Esophagus squamous epithelium (tissue), 5 donors: ENCODE results near the gene SDF4. TPM values are rescaled to one million over a fixed set of nuclear protein-coding genes. Genes with fewer than 3 reads are reported as not detected.
A peak's percentile ranks its signal among the peaks of the same experiment; 100 is the strongest.

ENCODE experiments used
- DNase-seq: peaks from one replicate; lab custom pipeline; 2025; lab: John Stamatoyannopoulos, UW
- H3K27ac ChIP-seq, 4 donors: fragments of 200-600 bp; sonication (generic); one replicate each; pipeline ENCODE4 v1.5.1; 2016 to 2019; ENCODE audit warnings: mild to moderate bottlenecking in 1 of 4
- H3K27me3 ChIP-seq, 4 donors: fragments of 200-600 bp; sonication (generic); 1 replicate in 3 of 4; 2 replicates in 1 of 4; pipeline versions ENCODE4 v1.5.1 to v1.6.0; 2017 to 2021; ENCODE audit warnings: antibody characterized with exemption in 1 of 4
- H3K36me3 ChIP-seq, 3 donors: fragments of 200-600 bp; sonication (generic); one replicate each; pipeline ENCODE4 v1.5.1; 2016 to 2019
- H3K4me1 ChIP-seq, 3 donors: fragments of 200-600 bp; sonication (generic); one replicate each; pipeline ENCODE4 v1.5.1; 2017 to 2019
- H3K4me3 ChIP-seq, 4 donors: fragments of 200-600 bp; sonication (generic); 1 replicate in 3 of 4; 2 replicates in 1 of 4; pipeline ENCODE4 v1.5.1; 2016 to 2019; ENCODE audit warnings: mild to moderate bottlenecking in 2 of 4, moderate library complexity in 1 of 4
- H3K9me3 ChIP-seq, 3 donors: fragments of 200-600 bp; sonication (generic); one replicate each; pipeline ENCODE4 v1.5.1; 2016 to 2019
- POLR2A ChIP-seq, 4 donors: fragments of 450-650 bp; IDR thresholded peaks; one replicate each; pipeline ENCODE4 v1.6.1; 2017; ENCODE audit warnings: antibody characterized with exemption in 4 of 4, mild to moderate bottlenecking in 4 of 4, moderate library complexity in 3 of 4
- WGBS, 2 donors: methylation state at CpG; one replicate each; pipeline ENCODE4 v1.1.5; 2018; 5-methylcytosine and 5-hydroxymethylcytosine counted together
- intact Hi-C: fragments of 100-400 bp; cut with DNase I; formaldehyde crosslinking; loops from one replicate; pipeline ENCODE4 v1.15.0; 2022
- total RNA-seq, 4 donors: library from RNA; depleted of rRNA; stranded (reverse); fragments of >200 nt; gene quantifications; one replicate each; pipeline ENCODE4 v1.1.0, GENCODE V29; 2016
- TF ChIP-seq, protein P1 (sequence below), 6 experiments: fragments of 450-650 bp in 4 of 6; fragments of 200-600 bp in 2 of 6; sonication (generic) in 2 of 6; IDR thresholded peaks; one replicate each; pipeline ENCODE4 v1.5.1; 2016 to 2019; ENCODE audit warnings: antibody characterized with exemption in 6 of 6, mild to moderate bottlenecking in 4 of 6, moderate library complexity in 4 of 6
- donor health status: DM: yes; HTN: yes; CAD: no.

Gene SDF4
- total RNA-seq, 4 donors from 2014 or later, result 65.0 to 75.4 (median 67.6) TPM

DNA sequence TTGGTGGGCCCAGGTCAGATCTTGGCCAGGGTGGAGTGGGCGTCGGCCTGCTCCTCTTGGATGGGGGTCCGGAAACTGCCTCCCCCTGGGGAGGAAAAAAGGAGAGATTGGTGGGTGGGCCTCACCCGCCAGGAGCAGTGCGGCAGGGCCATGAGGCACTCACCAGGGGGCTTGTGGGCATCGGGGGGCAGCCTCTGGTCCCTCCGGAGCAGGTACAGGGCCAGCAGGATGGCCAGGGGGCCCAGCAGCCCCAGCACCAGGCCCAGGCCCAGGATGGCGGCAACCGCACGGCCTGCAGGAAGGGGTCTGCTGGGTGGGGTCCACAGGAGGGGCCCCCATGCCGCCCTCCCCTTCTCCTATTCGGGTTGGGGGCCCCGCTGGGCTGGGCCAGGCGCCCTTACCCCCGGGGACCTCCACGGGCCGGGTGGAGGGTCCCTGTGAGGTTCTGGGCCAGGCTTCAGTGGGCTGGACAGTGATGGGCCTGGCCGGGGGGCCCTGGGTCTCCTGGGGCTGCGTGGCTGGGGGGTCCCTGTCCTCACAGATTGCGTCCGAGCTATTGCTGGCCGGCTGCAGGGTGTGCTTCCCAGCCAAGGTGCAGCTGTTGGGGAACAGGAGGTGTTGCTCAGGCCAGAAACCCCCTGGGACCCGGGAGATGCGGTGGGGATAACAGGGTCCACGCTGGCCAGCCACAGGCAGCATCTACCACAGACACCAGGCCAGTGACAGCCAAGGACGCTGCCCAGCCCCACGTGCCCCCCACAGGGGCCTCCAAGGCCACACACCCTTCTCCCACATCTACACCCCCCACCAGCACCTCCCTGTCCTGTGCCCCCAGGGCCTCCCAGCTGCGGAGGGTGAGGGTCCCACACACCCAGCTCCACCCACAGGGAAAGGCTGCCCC is 20.0 kb downstream of the SDF4 start:
- H3K27ac ChIP-seq, result peak overlapping the region in 2 of 4 donors; percentile 47 to 68
- peaks cover 0 to 39% (median 0%) of the 10 kb centered on the region in 4 donors for H3K27me3 ChIP-seq
- intact Hi-C loops, result no loop called here
- peaks cover 2 to 13% (median 7%) of the 10 kb centered on the region in 3 donors for H3K36me3 ChIP-seq
- 94% methylated on average over 3 of the region's 28 CpGs; no CpG with 5 or more reads in 1 of the 2 donors for WGBS, 2 donors
- peaks cover 23 to 65% (median 33%) of the 10 kb centered on the region in 3 donors for H3K4me1 ChIP-seq
- no peak for DNase-seq
- no peaks in the 10 kb centered on the region for H3K9me3 ChIP-seq
- peak overlapping the region in 2 of 4 donors; percentile 38 to 57 for H3K4me3 ChIP-seq
- TF ChIP-seq, protein P1, sequence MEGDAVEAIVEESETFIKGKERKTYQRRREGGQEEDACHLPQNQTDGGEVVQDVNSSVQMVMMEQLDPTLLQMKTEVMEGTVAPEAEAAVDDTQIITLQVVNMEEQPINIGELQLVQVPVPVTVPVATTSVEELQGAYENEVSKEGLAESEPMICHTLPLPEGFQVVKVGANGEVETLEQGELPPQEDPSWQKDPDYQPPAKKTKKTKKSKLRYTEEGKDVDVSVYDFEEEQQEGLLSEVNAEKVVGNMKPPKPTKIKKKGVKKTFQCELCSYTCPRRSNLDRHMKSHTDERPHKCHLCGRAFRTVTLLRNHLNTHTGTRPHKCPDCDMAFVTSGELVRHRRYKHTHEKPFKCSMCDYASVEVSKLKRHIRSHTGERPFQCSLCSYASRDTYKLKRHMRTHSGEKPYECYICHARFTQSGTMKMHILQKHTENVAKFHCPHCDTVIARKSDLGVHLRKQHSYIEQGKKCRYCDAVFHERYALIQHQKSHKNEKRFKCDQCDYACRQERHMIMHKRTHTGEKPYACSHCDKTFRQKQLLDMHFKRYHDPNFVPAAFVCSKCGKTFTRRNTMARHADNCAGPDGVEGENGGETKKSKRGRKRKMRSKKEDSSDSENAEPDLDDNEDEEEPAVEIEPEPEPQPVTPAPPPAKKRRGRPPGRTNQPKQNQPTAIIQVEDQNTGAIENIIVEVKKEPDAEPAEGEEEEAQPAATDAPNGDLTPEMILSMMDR (IDR thresholded peaks at IDR 0.05), result no peak
- no peak for TF ChIP-seq POLR2A (IDR thresholded peaks at IDR 0.05)

DNA sequence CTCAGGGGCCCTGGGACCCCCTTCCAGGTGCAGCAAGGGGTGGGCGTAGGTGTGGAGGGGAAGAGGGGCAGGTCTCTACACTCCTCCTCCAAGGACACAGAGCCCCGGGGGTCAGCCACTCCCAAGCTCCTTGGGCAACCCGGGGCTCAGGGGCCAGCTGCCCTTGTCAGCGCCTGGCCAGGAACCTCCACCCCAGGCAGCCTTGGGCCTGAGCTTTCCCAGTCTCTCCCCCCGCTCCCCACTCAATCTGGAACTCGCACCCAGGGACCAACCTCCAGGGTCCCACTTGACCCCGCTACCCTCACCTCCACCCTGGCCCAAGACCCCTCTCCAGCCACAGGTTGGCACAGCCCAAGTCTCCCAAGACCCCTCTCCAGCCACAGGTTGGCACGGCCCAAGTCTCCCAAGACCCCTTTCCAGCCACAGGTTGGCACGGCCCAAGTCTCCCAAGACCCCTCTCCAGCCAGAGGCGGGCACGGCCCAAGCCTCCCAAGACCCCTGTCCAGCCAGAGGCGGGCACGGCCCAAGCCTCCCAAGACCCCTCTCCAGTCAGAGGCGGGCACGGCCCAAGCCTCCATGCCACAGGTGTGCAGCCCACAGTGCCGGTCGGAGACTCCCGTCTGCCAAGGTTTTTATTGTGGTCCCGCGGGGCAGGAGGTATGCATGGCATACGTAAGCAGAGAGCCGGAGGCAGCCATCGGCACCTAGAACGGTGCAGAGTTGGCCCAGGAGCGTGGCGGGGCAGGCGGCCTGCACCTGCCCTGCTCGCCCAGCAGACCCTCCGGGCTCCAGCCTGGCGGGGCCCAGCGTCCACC is 20.9 kb downstream of the SDF4 start:
- intact Hi-C loops, result no loop called here
- WGBS, 2 donors, result 88 to 97% methylated on average over 8 to 10 of the region's 31 CpGs
- DNase-seq, result no peak

DNA sequence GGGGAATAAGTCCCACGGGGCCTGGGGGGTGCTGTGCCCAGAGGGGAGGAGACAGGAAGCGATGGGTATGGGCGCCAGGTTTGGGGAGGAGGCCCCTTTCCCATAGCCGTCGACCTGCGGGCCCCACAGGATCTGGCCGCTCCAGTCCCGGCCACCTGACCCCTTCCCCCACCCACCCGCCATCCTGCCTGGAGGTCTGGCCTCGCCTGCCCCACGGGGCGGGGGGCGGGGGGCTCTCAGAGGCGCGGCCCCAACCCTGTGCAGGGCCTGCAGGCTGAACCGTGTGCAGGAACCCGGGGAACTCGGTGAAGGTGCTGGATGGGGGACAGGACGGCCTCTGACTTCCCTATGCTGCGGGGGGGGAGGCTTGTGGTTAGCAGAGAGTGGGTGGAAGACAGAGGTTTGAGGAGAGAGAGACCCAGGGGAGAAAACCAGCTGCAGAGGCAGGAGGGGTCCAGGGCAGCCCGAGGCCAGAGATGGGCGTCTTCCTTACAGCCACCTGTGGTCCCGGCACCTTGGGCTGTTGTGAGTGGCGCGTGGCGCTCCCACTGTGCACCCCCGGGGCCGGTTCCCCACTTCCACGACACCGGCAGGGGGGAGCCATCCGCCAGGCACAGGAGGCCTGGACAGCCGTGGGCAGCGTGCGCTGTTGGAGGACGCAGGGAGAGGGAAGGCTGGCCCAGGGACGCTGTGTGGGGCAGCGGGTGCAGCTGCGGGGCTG is 22.9 kb downstream of the SDF4 start:
- no peak for DNase-seq
- Histone ChIP-seq H3K9me3 (no peaks in the 10 kb centered on the region), H3K4me1 (peaks cover 34 to 69% (median 36%) of the 10 kb centered on the region in 3 donors), H3K36me3 (no peaks in the 10 kb centered on the region), H3K27me3 (peaks cover 0 to 66% (median 0%) of the 10 kb centered on the region in 4 donors), H3K4me3 (peak overlapping the region in 3 of 4 donors; percentile 24 to 57 (median 27)), H3K27ac (peak overlapping the region in 2 of 4 donors; percentile 55 to 82)
- TF ChIP-seq, protein P1 (IDR thresholded peaks at IDR 0.05), result no peak
- no peak for TF ChIP-seq POLR2A (IDR thresholded peaks at IDR 0.05)
- intact Hi-C loops, result no loop called here
- 62 to 73% methylated on average over 9 to 14 of the region's 38 CpGs for WGBS, 2 donors

More for the DNA sequence above, 20.9 kb downstream of the SDF4 start:
- Histone ChIP-seq H3K4me1 (peaks cover 32 to 73% (median 42%) of the 10 kb centered on the region in 3 donors), H3K4me3 (no peak overlapping the region), H3K27ac (no peak overlapping the region), H3K36me3 (peaks cover 0 to 5% (median 0%) of the 10 kb centered on the region in 3 donors), H3K27me3 (peaks cover 0 to 48% (median 0%) of the 10 kb centered on the region in 4 donors), H3K9me3 (no peaks in the 10 kb centered on the region)
- TF ChIP-seq, protein P1 (IDR thresholded peaks at IDR 0.05), result no peak
- TF ChIP-seq POLR2A (IDR thresholded peaks at IDR 0.05), result no peak

DNA sequence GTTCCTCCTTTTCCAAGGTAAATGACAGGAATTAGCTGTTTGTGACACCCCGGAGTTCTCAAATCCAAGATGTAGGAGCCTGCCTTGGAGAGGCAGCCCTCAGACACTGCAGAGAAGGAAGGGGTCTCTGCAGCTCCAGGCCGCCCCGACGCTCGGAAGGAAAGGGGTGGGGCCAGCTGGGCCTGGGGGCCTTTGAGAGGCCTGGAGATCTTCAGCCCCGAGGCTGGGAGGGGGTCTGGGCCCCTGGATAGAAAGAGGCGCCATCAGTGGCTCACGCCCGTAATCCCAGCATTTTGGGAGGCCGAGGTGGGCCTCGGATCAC is 24.3 kb downstream of the SDF4 start:
- 60 to 87% methylated on average over 1 to 3 of the region's 11 CpGs for WGBS, 2 donors
- peaks cover 26 to 67% (median 34%) of the 10 kb centered on the region in 3 donors for H3K4me1 ChIP-seq
- peaks cover 0 to 80% (median 0%) of the 10 kb centered on the region in 4 donors for H3K27me3 ChIP-seq
- H3K27ac ChIP-seq, result peak overlapping the region in 1 of 4 donors; percentile 82
- no peak for DNase-seq
- TF ChIP-seq, protein P1 (IDR thresholded peaks at IDR 0.05), result no peak
- TF ChIP-seq POLR2A (IDR thresholded peaks at IDR 0.05), result no peak
- H3K4me3 ChIP-seq, result peak overlapping the region in 1 of 4 donors; percentile 57
- H3K9me3 ChIP-seq, result no peaks in the 10 kb centered on the region
- intact Hi-C loops, result no loop called here
- H3K36me3 ChIP-seq, result no peaks in the 10 kb centered on the region
